ENCODE measurements around the gene EPB41L2. TPM values are rescaled to one million over a fixed set of nuclear protein-coding genes. Genes with fewer than 3 reads are reported as not detected.

The EPB41L2 gene
- total RNA-seq, 1 donor from 2014 or later: 136 TPM

- Mint-ChIP-seq H3K27me3 (ENCODE audit: low read depth, unreplicated experiment) (peaks cover 2% of the 10 kb centered on the region), H3K27ac (ENCODE audit: unreplicated experiment) (no peak overlapping the region), H3K4me1 (ENCODE audit: low read depth, unreplicated experiment) (no peaks in the 10 kb centered on the region), H3K9me3 (ENCODE audit: unreplicated experiment) (peaks cover 2% of the 10 kb centered on the region), H3K4me3 (ENCODE audit: unreplicated experiment) (no peak overlapping the region), H3K36me3 (ENCODE audit: low read depth, unreplicated experiment) (no peaks in the 10 kb centered on the region)
- TF ChIP-seq EZH2 (IDR thresholded peaks at IDR 0.05; ENCODE audit: insufficient read depth, low read length) (no peak), CTCF (IDR thresholded peaks at IDR 0.05; ENCODE audit: insufficient read depth, low read depth, low read length) (no peak)
- Histone ChIP-seq H3K4me2 (ENCODE audit: low read length) (no peak overlapping the region), H4K20me1 (ENCODE audit: insufficient read depth, low read length) (no peaks in the 10 kb centered on the region), H3K27ac (ENCODE audit: low read depth, low read length) (no peak overlapping the region), H3K36me3 (ENCODE audit: insufficient read depth, low read length) (no peaks in the 10 kb centered on the region), H3K9ac (ENCODE audit: low read length) (no peak overlapping the region), H3K79me2 (ENCODE audit: insufficient read depth, low read length) (no peaks in the 10 kb centered on the region), H3K9me3 (ENCODE audit: insufficient read depth, low read depth, low read length) (no peaks in the 10 kb centered on the region), H2AFZ (ENCODE audit: low read depth, low read length) (no peak overlapping the region), H3K27me3 (ENCODE audit: insufficient read depth, low read length) (no peaks in the 10 kb centered on the region), H3K4me3 (ENCODE audit: insufficient read depth, low read depth, low read length) (no peak overlapping the region), H3K4me1 (ENCODE audit: insufficient read depth, low read length) (no peaks in the 10 kb centered on the region)
- FAIRE-seq: no peak
- no peak for DNase-seq (ENCODE audit: low read depth)
Observed at GRCh38 chr6:130794010-130794697, 268.9 kb downstream of the EPB41L2 start.

Other genes starting within 250 kb of the EPB41L2 start
- not detected in 2 replicates for gene SMLR1, start 235.8 kb downstream of the EPB41L2 start, total RNA-seq
- 4.6 and 4.9 TPM in 2 replicates for gene AKAP7, start 72.2 kb upstream of the EPB41L2 start, total RNA-seq